K562 (cell line): ENCODE data around the gene N4BP2. TPM values are rescaled to one million over a fixed set of nuclear protein-coding genes. Genes with fewer than 3 reads are reported as not detected.

Source experiments
- ARNT ChIP-seq, 2 experiments: fragments of 450-650 bp; IDR thresholded peaks; 2 replicates each; pipeline ENCODE4 v1.6.1; 2016; ENCODE audit warnings: mild to moderate bottlenecking in 1 of 2
- BCL6 ChIP-seq: fragments of 250-450 bp; sonication (Bioruptor Pico); IDR thresholded peaks from 2 replicates; pipeline ENCODE4 v1.4.0; 2020
- CBX5 ChIP-seq: IDR thresholded peaks from 2 replicates; pipeline ENCODE4 v1.6.1; 2014; ENCODE audit warnings: low read depth, borderline replicate concordance
- CEBPB ChIP-seq: fragments of 450-650 bp; IDR thresholded peaks from 2 replicates; pipeline ENCODE4 v1.6.1; 2016; ENCODE audit warnings: missing genetic modification characterization, missing compliant biosample characterization
- CHAMP1 ChIP-seq: fragments of 450-650 bp; IDR thresholded peaks from 2 replicates; pipeline ENCODE4 v1.6.1; 2016; ENCODE audit warnings: mild to moderate bottlenecking
- E2F5 ChIP-seq: sonication (generic); formaldehyde crosslinking; IDR thresholded peaks from 2 replicates; pipeline ENCODE4 v1.8.0; 2022; ENCODE audit warnings: mild to moderate bottlenecking, missing genetic modification reagents
- ELF1 ChIP-seq: fragments of 200-800 bp; sonication (Bioruptor generic); IDR thresholded peaks from 2 replicates; pipeline ENCODE4 v1.6.1; 2016; ENCODE audit warnings: missing genetic modification characterization, missing compliant biosample characterization
- FOXJ3 ChIP-seq: sonication (generic); formaldehyde crosslinking; IDR thresholded peaks from 2 replicates; pipeline ENCODE4 v1.4.0; 2020; ENCODE audit warnings: mild to moderate bottlenecking, missing genetic modification reagents
- GABPA ChIP-seq: fragments of 200-800 bp; sonication (Bioruptor generic); conservative IDR thresholded peaks from 2 replicates; pipeline ENCODE4 v1.6.1; 2016; ENCODE audit warnings: low read depth, missing genetic modification characterization, missing compliant biosample characterization
- GATAD2A ChIP-seq: fragments of 450-650 bp; IDR thresholded peaks from 2 replicates; pipeline ENCODE4 v1.6.1; 2017
- KHSRP ChIP-seq: fragments of 450-650 bp; IDR thresholded peaks from 2 replicates; pipeline ENCODE4 v1.6.1; 2017
- KLF6 ChIP-seq: fragments of 250-450 bp; sonication (Bioruptor Pico); IDR thresholded peaks from 2 replicates; pipeline ENCODE4 v1.4.0; 2020; ENCODE audit warnings: mild to moderate bottlenecking, moderate library complexity, borderline replicate concordance
- MCM5 ChIP-seq: fragments of 450-650 bp; IDR thresholded peaks from 2 replicates; pipeline ENCODE4 v1.6.1; 2016; ENCODE audit warnings: low read depth
- MITF ChIP-seq: IDR thresholded peaks from 2 replicates; pipeline ENCODE4 v1.6.1; 2014; ENCODE audit warnings: antibody characterized with exemption
- PHTF2 ChIP-seq: fragments of 250-450 bp; sonication (Bioruptor Pico); IDR thresholded peaks from 2 replicates; pipeline ENCODE4 v1.5.0; 2021; ENCODE audit warnings: mild to moderate bottlenecking
- PTRF ChIP-seq: fragments of 450-650 bp; IDR thresholded peaks from 2 replicates; pipeline ENCODE4 v1.6.1; 2016; ENCODE audit warnings: mild to moderate bottlenecking, missing genetic modification characterization, missing compliant biosample characterization
- PYGO2 ChIP-seq: fragments of 450-650 bp; IDR thresholded peaks from 2 replicates; pipeline ENCODE4 v1.6.1; 2016; ENCODE audit warnings: mild to moderate bottlenecking, missing genetic modification characterization, moderate library complexity, missing compliant biosample characterization
- SMARCA4 ChIP-seq: fragments of 450-650 bp; IDR thresholded peaks from 2 replicates; pipeline ENCODE4 v1.6.1; 2016
- TAF15 ChIP-seq: fragments of 200-400 bp; formaldehyde crosslinking; IDR thresholded peaks from 2 replicates; pipeline ENCODE4 v1.6.1; 2017; ENCODE audit warnings: mild to moderate bottlenecking, low read depth, low read length, moderate library complexity
- TBP ChIP-seq: optimal IDR thresholded peaks from 2 replicates; pipeline ENCODE3; 2011; ENCODE audit warnings: low read depth, low read length, improper control_type of control experiment
- THRA ChIP-seq: fragments of 450-650 bp; IDR thresholded peaks from 2 replicates; pipeline ENCODE4 v1.6.1; 2017; ENCODE audit warnings: mild to moderate bottlenecking, moderate library complexity
- ZBED1 ChIP-seq: IDR thresholded peaks from 2 replicates; pipeline ENCODE4 v1.6.1; 2014
- ZNF12 ChIP-seq: sonication (generic); formaldehyde crosslinking; IDR thresholded peaks from 2 replicates; pipeline ENCODE4 v1.4.0; 2020; ENCODE audit warnings: mild to moderate bottlenecking, missing genetic modification reagents
- ZNF253 ChIP-seq: fragments of 250-450 bp; sonication (Bioruptor Pico); conservative IDR thresholded peaks from 2 replicates; pipeline ENCODE4 v1.6.1; 2021; ENCODE audit warnings: mild to moderate bottlenecking
- ZNF3 ChIP-seq: fragments of 250-450 bp; sonication (Bioruptor Pico); IDR thresholded peaks from 2 replicates; pipeline ENCODE4 v1.5.0; 2021; ENCODE audit warnings: mild to moderate bottlenecking, moderate library complexity
- ZNF655 ChIP-seq: fragments of 250-450 bp; sonication (Bioruptor Pico); IDR thresholded peaks from 2 replicates; pipeline ENCODE4 v1.5.0; 2021
- ZNF696 ChIP-seq: fragments of 250-450 bp; sonication (Bioruptor Pico); conservative IDR thresholded peaks from 2 replicates; pipeline ENCODE4 v1.4.0; 2020; ENCODE audit warnings: mild to moderate bottlenecking, moderate library complexity
- polyA plus RNA-seq, 8 experiments: library from polyadenylated mRNA; depleted of rRNA in 4 of 8; stranded (reverse) in 5 of 8; unstranded in 3 of 8; fragments of >200 nt; fragmentation: Nextera tagmentation in 2 of 8; fragmentation: Illumina TruSeq in 1 of 8; extraction: Ambion mirVana in 2 of 8; extraction: Trizol in 1 of 8; gene quantifications; 2 replicates each; pipeline versions ENCODE4 v1.2.1 to v1.2.3, GENCODE V29; 2011 to 2014; ENCODE audit warnings: inconsistent platforms in 1 of 8, missing spikeins in 1 of 8
- total RNA-seq, 7 experiments: library from RNA; depleted of rRNA in 6 of 7; stranded (reverse); fragments of >200 nt in 6 of 7; fragmentation: Illumina TruSeq in 2 of 7; extraction: Trizol in 2 of 7; gene quantifications; 2 replicates each; pipeline versions ENCODE4 v1.2.1 to v1.2.3, GENCODE V29; 2011 to 2021; ENCODE audit warnings: low replicate concordance in 1 of 7

Gene N4BP2
- total and polyA plus RNA-seq, 9 of the 15 experiments (the other 6 are each of a cell fraction or from before 2014, with no cell fraction given) = 2.7 to 12.6 (median 7.6) TPM

- TF ChIP-seq THRA (no peak), ZNF655 (CRISPR knock-in tag) (no peak), MCM5 (no peak), KHSRP (no peak), ARNT (IDR thresholded peaks at IDR 0.05) (no peak), ELF1 (peak; percentile 36; the same call in 1 of the 2 replicates), ZBED1 (no peak), TAF15 (no peak), PYGO2 (tag) (peak; percentile 37; the same call in 1 of the 2 replicates), ZNF3 (CRISPR knock-in tag) (no peak), CBX5 (no peak), PHTF2 (CRISPR knock-in tag) (no peak), CHAMP1 (no peak), TBP (peak; percentile 20), BCL6 (CRISPR knock-in tag) (no peak), GATAD2A (no peak), E2F5 (CRISPR knock-in tag) (no peak), ZNF12 (CRISPR knock-in tag) (no peak), GABPA (tag) (peak; percentile 21; the same call in 1 of the 2 replicates), PTRF (tag) (no peak), ZNF696 (CRISPR knock-in tag) (no peak), MITF (no peak), FOXJ3 (no peak), ZNF253 (CRISPR knock-in tag) (no peak), CEBPB (tag) (no peak), KLF6 (CRISPR knock-in tag) (0 out of 2 replicates have a peak, but pooled peaks have one; percentile 24), SMARCA4 (peak; percentile 7; the same call in 1 of the 2 replicates)
These were observed 149.8 kb downstream of the N4BP2 start (continued) for GRCh38 chr4:40206426-40206825.
